ENCODE results near the gene BAZ2A.

Gene BAZ2A

DNA sequence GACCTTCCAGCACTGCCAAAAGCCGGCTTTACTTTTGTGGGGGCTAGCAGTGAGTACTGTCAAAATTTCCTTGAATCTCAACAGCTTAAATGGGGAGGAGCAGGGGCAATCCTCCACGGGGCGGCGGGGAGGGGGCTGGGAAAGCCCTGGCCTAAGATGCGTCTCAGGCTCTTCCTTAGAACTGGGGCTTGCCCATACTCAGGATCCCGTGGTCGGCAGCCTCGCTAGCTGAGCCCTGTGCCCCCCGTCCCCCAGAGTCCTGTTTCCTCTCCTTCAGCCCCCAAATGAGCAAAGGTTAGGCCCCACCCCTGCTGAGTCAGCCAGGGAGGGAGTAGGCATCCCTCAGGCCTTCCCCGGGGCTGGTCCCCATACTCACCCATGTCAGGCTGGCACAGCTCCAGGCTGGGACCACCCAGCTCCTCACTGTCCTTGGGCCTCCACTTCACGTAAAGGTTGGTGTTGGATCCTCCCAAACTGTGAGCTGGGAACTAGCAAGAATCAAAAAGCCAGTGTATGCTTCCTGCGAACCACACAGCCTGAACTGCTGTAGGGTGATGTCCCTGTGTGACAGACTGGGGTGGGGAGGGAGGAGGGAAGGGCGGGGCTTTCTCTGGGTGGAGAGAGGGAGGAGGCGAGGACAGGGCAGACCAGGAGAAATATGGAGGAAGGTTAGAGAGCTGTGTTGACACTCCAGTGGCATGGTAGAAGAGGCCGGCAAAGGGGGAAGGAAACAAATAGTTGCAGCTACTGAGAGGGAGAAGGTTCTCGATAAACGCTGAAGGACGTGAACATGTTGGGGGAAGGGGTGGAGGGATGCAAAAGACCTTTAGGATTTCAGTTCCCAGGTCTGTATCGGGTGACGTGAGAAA is 5.9 kb upstream of the BAZ2A start:
- peak; percentile 94 for DNase-seq (ENCODE audit: low spot score)

DNA sequence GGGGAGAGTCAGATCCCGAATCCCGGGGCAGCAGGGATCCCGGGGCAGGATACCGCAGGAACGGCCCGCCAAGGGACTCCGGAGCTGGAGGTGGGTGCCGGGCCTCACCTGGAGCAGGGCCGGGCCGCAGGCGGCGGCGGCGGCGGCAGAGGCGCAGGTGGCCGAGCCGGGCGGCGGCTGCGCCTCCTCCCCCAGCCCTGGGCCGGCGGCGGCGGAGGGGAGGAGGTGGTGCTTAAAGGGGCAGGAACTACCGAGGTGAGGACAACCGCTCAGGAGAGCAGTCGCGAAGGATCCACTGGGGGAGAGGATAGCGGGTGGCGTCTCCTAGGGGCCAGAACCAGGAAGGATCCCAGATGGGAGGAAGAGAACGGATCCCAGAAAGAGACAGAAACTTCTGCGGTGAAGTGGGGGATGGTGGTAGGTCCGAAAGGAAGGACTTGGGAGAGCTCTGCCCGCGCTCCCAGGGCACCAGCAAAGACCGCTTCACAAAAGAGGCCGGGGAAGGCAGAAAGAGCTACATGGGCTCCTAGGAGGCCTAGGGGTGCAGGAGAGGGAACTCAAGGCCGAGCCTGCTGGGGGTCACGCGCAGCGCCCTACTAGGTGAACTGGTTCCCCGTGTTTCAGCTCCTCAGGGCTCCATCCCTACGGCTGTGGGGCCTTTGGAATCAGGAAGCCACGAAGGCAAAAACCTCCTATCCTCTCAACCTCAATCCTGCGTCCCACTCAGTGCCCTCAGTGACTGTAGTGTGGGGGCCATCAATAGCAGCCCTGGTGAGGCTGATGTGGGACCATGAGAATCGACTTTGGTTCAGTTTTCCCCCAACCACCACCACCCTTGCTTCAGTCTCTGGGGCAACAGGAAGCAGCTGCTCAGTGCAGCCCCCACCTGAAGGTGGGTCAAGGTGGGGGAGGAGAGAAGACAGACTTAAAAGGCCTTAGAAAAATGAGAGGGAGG is 5.0 kb upstream of the BAZ2A start:
- DNase-seq (ENCODE audit: low spot score), result peak; percentile 89

DNA sequence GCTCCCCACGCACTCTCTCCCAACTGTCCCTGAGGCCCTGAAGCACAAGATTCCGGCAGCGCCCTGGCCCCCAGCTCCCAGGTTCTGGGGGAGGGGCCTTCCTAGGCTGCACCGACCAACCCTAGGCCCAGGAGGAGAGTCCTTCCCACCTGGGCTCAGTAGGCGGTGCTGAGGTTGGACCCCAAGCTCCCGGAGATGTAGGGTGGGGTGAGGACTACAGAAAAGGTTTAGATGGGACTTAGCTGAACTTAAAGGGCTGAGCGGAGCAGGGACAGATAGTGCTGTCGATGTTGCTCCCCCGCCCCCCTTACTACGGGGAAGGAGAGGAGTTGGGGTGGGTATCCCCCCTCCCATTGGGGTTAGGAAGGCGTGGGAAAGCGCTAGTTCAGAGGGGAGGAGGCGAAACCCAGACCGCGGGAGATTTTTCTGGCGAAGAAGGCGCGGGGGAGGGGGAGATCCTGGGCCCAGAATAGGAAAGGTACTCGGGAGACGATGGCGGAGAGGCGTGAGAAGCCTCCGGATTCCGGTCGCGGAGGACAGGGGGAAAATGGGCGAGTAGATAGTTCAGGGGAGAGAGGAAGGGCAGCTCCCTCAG is 4.2 kb upstream of the BAZ2A start:
- peak; percentile 72 for DNase-seq (ENCODE audit: low spot score)

DNA sequence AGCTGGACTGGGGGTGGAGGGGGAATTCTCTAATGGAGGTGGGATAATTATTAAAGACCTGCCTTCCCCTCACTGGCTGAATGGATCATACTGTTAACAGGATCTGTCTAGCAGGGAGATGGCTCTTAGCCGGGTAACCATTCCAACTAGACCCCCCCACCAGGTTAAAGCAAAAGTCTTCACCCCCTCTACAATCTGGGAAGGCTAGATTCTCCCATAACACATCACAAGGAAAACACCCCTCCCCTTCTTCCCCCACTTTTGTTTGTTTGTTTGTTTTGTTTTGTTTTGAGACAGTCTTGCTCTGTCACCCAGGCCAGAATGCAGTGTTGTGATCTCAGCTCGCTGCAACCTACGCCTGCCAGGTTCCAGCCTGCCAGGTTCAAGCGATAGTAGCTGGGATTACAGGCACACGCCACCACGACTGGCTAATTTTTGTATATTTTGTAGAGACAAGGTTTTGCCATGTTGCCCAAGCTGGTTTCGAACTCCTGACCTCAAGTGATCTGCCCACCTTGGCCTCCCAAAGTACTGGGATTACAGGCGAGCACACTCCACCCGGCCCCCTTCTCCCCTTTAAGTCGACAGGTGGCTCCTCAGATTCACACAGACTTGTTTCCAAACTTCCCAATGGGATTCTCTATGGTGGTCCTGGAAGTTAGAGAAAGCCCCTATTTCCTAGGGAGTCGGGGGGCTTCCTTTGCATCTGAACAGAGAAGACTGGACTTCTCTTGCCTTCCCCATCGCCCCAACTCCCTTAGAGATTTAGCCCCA is 3.5 kb upstream of the BAZ2A start:
- peak; percentile 24 for DNase-seq (ENCODE audit: low spot score)

DNA sequence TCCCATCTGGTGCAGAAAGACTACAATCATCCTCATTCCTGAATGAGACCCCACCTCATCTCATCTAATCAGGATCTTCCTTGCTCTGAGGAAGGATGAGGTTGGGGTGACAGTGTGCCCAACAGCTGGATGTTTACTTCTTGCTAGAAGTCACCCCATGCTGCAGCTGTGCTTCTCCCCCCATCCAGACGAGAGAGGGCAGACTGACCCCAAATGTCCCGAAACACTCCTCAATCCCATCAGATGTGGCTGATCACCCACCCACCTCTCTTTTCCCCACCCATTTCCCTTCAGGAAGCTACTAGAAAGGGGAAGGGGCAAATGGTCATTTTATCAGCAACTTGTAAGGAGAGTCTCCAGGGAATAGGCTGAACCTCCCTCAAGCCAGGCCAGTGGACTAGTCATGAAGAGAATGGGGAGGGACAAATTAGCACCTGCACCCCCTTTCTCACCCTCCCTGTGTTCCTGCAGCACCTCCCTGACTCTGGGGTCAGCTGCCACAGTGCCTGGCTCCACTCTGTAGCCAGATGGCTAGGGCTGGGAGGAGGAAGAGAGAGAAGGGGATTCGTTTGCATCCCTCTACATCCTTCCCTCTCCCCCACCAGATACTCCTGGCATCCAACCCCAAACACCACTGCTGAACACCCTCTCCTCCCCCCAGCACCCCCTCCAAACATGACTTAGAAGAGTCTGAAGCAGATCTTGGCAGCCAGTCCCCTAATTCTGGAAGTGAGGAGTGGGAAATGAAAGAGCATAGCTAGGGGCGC is 2.8 kb upstream of the BAZ2A start:
- DNase-seq (ENCODE audit: low spot score), result no peak

DNA sequence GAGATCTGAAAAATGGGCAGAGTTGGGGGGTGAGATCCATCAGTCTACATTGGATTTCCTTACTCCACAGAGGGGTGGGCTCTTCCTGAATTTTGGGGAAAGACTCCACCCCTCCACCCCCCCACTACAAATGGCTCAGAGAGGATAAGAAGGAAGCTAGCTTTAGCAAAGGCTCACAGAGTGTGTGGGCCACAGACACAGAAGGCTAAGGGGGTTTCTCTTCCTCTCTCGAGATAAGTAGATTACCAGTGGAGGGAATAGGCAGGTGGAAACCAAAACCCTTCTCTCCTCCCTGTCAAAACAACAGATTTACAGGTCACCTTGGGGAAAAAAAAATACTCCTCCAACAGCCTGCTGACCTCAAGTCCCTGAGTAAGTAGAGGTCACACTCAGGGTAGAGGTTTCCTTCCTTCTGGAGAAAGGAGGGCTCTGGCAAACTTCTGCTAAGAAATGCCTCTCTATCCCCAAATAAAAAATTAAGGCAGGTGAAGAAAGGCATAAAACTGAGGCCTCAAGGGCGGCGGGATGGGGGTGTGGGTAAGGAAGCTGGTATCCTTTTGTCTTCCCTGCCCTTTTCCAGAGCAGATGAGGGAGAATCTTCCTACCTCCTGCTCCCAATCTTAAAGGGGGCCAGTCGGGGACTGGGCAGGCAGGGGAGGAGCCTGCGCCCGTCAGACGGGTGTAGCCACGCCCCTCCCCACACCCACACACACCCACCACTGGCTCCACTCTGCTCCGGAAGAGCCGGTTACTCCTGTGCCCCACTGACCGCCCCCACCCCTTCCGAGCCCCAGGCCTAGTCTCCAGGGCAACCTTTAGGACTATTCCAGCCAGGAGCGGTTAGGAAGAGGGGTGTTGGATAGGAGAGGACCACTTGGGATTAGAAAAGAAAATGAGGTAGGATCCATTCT is 1.9 kb upstream of the BAZ2A start:
- DNase-seq (ENCODE audit: low spot score), result peak; percentile 44

DNA sequence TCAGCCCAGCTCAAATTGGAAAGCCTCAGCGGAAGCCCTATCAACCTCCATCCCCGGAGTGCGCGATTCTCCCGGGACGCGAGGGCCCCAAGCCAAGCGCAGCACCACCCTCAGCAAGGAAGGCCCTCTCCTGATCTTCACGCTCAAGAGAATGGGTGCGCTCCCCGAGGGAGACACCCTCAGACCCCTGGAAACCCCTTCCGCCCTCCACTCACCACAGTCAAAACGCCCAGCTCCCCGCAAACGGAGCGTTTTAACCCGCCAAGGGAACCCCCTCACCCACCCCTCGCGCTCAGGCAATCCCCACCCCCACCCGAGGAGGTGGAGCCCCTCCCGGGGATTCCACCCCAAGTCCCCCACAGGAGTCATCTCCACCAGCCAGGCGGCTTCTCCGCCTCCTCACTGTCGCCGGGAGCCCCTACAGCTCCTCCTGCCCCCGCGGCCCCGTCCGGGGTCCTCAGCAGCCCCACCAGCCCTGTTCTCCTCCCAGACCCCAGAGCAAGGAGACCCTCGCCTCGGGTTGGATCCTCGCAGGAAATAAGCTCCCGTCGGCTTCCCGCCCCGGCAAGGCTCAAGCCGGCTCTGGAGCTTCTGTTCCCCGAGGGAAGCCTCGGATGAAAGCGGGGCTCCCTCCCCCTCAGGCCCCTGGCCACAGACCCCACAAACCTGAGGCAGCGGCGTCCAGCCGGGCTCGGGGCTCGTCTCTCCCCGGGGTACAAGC is 507 bp downstream of the BAZ2A start:
- no peak for DNase-seq (ENCODE audit: low spot score)

DNA sequence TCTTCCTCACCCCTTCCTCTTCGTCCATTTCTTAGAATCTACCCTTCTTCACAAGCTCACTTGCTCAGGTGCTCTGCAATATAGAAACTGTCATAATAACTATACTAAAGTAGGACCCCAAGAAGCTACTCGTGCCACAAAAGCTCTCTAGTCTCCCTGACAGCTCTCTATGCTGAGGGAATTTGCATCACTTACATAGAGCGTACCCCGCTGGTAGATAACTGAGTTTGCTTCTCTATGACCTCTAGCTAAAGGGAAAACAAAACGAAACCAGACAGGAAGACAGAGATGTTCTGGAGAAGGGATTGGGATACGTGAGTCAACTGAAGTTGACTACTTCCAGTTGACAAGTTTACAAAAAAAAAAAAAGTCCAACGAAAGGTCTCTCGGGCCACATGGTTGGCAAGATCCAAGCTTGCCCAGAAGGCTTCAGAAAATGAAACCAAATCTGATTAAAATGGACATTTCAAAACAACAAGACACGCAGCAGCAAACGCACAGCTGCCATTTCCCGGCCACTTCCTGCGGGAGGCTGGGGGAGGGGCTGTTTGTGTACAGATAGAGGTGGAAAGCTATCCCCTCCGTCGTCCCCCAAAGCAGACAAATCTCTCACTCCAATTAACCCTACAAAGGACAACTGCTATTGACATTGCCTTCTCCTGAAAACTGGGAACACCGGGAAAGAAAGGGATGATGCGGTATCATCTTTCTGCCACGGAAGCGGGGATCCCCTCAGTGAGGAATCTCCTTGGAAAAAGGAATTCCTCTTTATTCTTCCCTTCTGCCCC is 1.3 kb downstream of the BAZ2A start:
- peak; percentile 44 for DNase-seq (ENCODE audit: low spot score)

DNA sequence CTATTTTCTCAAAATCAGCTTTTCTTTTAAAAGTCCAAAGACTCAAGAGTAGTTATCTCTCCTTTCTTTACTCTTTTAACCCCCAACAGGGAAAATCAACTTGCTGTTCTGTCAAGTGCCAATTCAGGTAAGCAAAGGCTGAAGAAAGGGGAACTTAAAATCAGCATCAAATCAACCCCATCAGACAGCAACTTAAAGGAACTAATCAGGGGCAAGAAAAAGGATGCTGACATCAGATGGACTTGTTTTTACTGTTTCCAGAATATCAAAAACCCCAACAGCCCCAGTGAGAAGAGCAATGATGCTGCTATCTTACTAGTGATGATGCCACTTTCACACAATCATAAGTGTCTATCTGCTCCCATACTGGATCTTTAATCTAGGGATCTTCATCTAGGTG is 3.4 kb downstream of the BAZ2A start:
- DNase-seq (ENCODE audit: low spot score), result no peak

DNA sequence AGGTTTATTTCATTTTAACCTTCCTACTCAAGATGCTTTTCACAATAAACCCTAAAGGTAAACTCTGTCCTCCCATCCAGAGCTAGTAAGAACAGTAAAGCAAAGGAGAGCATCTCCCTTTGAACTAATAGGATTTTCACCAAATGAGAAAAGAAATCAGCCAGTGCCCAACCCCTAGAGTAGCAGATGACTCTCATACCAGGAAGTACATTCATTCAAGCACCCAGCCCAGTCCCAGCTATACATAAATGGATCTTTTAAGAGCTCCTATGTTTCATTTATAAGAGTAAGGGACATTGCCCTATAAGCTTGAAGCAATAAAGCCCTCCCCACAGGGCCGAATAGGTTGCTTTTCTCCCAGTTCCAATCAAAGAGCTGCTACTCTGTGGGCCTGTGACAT is 7.6 kb downstream of the BAZ2A start:
- DNase-seq (ENCODE audit: low spot score), result no peak

DNA sequence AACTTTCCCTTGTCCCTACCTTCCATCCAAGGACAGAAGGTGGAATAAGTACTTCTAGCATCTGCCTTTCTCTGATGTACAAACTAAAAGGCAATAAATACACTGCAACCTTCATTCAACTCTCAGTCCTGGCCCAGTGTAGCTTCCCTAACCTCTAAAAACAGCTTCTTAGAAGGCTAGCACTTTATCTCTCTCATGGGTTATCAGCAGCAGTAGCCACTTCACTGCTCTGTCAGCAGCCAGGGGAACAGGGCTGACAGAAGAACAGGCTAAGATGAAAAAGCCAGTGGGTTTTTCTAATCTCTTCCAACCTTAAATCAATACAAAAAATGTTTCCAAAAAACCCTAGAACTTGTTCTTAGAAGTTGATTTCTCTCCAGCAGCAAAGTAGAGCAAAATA is 13.2 kb downstream of the BAZ2A start:
- DNase-seq (ENCODE audit: low spot score), result no peak

DNA sequence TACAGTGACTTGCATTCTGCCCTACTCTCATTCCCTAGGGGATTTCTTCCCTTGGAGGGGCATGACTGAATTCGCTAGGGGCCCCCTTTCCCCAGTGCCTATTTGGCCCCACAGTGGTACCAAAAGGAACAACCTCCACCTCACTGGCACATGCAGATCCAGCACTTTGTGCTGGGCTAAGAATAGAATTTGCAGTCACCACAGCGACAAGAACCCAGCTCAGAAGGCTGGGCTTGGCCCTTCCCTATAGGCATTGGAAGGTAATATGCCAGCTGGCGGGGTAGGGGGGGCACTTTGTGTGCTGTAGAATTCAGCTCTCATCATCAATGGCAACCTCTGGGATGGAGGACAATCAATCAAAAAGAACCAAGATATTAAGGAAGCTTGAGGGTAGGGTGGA is 13.9 kb downstream of the BAZ2A start:
- no peak for DNase-seq (ENCODE audit: low spot score)

DNA sequence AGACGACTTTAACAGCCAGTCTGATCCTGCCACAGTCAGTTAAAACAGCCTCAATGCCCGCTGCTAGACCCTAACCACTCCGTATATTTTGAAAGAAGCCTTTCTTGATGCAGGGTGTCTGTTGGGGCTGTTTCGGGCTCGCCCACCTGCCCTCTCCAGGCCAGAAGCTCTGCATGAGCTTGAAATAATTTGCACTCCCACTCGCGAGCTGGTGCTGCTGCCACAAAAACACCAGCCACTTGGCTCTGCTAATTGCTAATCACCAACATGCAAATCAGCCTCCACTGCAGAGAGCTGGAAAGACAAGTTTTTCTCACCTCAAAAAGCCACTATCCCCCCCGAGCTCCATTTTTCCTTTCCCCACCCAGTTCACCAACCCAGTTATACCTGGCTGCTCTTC is 15.5 kb downstream of the BAZ2A start:
- DNase-seq (ENCODE audit: low spot score), result no peak

DNA sequence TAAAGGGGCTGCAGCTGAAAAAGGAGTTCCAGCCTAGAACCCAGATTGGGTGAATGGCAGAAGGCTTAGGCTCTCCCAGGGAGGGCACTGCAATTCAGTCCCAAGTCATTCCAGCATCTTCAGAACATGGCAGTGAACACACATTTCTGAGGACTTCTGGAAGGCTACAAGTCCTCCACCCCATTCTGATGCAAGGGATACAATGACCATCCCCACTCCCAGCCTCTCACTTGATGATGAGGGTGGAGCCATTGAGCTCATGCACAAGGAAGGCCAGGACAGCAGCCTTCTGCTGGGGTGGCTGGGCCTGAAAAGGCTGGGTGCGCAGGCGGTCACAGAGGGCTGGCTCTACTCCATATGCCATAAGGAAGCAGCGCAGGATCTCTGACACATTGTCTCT is 25.8 kb downstream of the BAZ2A start:
- DNase-seq (ENCODE audit: low spot score), result no peak

DNA sequence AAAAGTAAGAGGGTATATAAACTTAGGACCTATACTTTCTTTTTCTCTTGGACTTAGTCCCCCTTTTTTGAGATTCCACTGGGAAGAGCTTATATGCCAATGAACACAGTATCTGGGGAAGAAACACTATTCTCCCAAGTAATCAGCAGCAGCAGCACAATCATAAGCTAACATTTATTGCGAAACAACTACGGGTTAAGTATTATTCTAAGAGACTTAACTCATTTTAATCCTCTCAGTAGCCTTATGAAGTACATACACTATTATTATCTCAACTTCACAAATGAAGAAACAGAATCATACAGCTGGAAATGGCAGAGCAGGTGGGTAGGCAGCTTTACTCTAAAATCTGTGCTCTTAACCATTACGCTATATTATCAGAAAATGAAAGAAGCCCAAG is 27.9 kb downstream of the BAZ2A start:
- DNase-seq (ENCODE audit: low spot score), result no peak

DNA sequence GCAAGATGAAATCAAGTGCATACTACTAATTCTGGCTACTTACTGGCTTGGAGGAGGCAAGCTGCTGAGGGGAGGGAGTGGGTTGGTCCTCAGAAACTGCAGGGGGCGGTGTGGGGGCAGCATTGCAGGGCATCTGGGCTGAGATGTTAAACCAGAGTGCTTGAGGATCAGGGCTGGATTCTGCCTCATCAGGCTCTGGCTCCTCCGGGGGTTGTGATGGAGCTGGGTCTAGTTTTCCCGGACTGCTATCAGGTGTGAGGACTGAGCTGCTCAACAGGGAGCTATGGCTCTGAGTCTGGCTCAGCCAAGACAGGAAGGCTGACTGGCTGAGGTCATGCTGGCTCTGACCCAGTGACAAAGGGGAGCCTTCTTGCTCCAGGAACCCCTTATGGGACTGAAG is 28.6 kb downstream of the BAZ2A start:
- DNase-seq (ENCODE audit: low spot score), result peak; percentile 62

DNA sequence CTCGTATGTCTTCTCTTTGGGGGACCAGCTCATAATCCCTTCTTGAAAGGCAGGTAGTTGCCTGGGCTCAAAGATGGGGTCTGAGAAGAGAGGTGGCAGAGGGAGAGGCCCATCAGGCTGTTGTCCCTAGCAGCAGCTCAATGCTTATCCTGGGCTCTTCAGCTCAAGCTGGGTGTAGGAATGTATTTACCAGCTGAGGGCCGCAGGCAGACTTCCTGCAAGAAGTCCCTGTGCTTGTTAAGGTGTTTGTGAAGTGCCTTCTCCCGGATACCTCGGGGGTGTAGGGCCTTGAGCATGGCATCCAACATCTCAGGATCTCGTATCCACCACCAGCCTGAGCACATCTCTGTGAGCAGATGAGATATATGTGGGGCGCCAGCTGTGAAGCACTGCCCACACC is 29.4 kb downstream of the BAZ2A start:
- no peak for DNase-seq (ENCODE audit: low spot score)

DNA sequence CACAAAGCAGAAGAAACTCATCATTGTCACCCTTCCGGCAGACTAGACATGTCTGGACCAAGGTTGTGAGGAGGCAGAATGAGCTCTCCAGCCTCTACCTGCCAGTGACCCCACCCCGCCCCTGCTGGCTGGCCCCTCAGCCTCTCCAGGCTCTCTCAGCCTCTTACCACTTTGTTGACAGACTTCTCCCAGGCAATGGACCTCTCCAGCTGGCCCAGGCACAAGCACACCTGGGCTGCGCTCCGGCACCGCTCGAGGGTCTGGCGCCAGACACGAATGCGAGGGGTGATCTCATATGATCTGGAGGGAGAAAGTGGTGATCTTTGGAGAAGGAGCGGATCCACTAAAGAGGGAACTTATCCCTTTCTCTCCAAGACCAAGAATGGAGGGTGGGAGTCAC is 30.3 kb downstream of the BAZ2A start:
- no peak for DNase-seq (ENCODE audit: low spot score)

DNA sequence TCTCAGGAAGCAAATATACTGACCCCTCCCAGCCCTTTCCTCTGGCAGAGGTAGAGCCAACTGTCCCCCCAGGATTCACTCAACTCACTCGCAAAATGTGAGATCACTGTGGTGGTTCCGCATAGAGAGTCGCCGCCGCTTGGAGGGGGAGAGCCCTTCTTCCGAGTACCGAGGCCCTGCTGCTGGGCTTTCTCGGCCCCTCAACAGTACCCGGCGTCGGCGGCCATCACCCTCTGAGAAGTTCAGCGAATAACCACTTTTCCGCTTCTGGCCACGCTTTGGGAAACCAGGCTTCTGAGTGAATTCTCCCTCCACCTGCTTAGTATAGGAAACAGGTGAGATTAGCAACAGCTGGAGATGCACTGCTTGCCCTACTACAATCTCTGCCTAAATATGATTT is 31.1 kb downstream of the BAZ2A start:
- DNase-seq (ENCODE audit: low spot score), result no peak
